GM21447 (cell line): Measurements from ENCODE around the gene FOXO3B.
"Not testable (repeated sequence)": the region's sequence is repeated elsewhere in the genome, so short reads cannot be mapped to it uniquely, and the experiment has no call there.

Experiments used
- ATAC-seq: cut with Tn5 transposase; IDR thresholded peaks from one replicate; pipeline ENCODE4 v1.9.1; 2021; ENCODE audit not compliant: unreplicated experiment

FOXO3B gene

GRCh38 chr17:18661924-18662624 lies 20.0 kb downstream of the FOXO3B start:
- ATAC-seq: not testable (repeated sequence)

GRCh38 chr17:18650094-18650493 lies 32.0 kb downstream of the FOXO3B start:
- not testable (repeated sequence) for ATAC-seq

- not testable (repeated sequence) for ATAC-seq
Measured at GRCh38 chr17:18644291-18644690, 37.8 kb downstream of the FOXO3B start, which contains the start of gene TBC1D28. TSS of gene TBC1D28 (minus strand) at chr17:18644391. CDS start at chr17:18641352, 3,039 bp downstream.

GRCh38 chr17:18643124-18643523 lies 39.0 kb downstream of the FOXO3B start:
- not testable (repeated sequence) for ATAC-seq

- not testable (repeated sequence) for ATAC-seq
Measured at GRCh38 chr17:18638357-18638756, 43.8 kb downstream of the FOXO3B start.

- ATAC-seq: not testable (repeated sequence)
Measured at GRCh38 chr17:18636237-18636636, 45.9 kb downstream of the FOXO3B start.

- not testable (repeated sequence) for ATAC-seq
Measured at GRCh38 chr17:18635773-18636172, 46.3 kb downstream of the FOXO3B start.

GRCh38 chr17:18634550-18635263 lies 47.4 kb downstream of the FOXO3B start:
- not testable (repeated sequence) for ATAC-seq
